Right atrium auricular region (tissue), 2 donors: ENCODE results near the gene FANCL. TPM values are rescaled to one million over a fixed set of nuclear protein-coding genes. Genes with fewer than 3 reads are reported as not detected.
"Not testable (repeated sequence)": the region's sequence is repeated elsewhere in the genome, so short reads cannot be mapped to it uniquely, and the experiment has no call there.

ENCODE experiments used
- DNase-seq: peaks from one replicate; pipeline ENCODE4 v3.0.0-alpha.2; 2019; ENCODE audit warnings: low spot score
- H3K27ac ChIP-seq, 2 donors: fragments of 200-600 bp; sonication (generic); 1 replicate in 1 of 2; 2 replicates in 1 of 2; pipeline ENCODE4 v1.5.1; 2016 to 2019
- H3K27me3 ChIP-seq, 2 donors: fragments of 200-600 bp; sonication (generic); one replicate each; pipeline versions ENCODE4 v1.5.1 to v1.6.0; 2017 to 2019
- H3K36me3 ChIP-seq: fragments of 200-600 bp; sonication (generic); one replicate; pipeline ENCODE4 v1.5.1; 2016
- H3K4me1 ChIP-seq, 2 donors: fragments of 200-600 bp; sonication (generic); one replicate each; pipeline versions ENCODE4 v1.5.1 to v1.6.0; 2017 to 2019
- H3K4me3 ChIP-seq, 2 donors: fragments of 200-600 bp; sonication (generic); 1 replicate in 1 of 2; 2 replicates in 1 of 2; pipeline ENCODE4 v1.5.1; 2017 to 2019; ENCODE audit warnings: mild to moderate bottlenecking in 1 of 2, moderate library complexity in 1 of 2
- H3K9me3 ChIP-seq, 2 donors: fragments of 200-600 bp; sonication (generic); one replicate each; pipeline ENCODE4 v1.5.1; 2019
- total RNA-seq, 2 donors: library from RNA; depleted of rRNA; stranded (reverse); fragments of >200 nt; gene quantifications; one replicate each; pipeline ENCODE4 v1.1.0, GENCODE V29; 2016
- TF ChIP-seq, protein P1 (sequence below), 2 donors: fragments of 200-600 bp; sonication (generic); IDR thresholded peaks; one replicate each; pipeline ENCODE4 v1.5.1; 2019; ENCODE audit warnings: antibody characterized with exemption in 2 of 2

Gene FANCL
- total RNA-seq, 2 donors from 2014 or later: 10.4 to 12.5 TPM

- Histone ChIP-seq H3K36me3 (no peaks in the 10 kb centered on the region), H3K4me3 (no peak overlapping the region), H3K27me3 (no peaks in the 10 kb centered on the region), H3K4me1 (no peaks in the 10 kb centered on the region), H3K27ac (no peak overlapping the region), H3K9me3 (no peaks in the 10 kb centered on the region)
- TF ChIP-seq, protein P1, sequence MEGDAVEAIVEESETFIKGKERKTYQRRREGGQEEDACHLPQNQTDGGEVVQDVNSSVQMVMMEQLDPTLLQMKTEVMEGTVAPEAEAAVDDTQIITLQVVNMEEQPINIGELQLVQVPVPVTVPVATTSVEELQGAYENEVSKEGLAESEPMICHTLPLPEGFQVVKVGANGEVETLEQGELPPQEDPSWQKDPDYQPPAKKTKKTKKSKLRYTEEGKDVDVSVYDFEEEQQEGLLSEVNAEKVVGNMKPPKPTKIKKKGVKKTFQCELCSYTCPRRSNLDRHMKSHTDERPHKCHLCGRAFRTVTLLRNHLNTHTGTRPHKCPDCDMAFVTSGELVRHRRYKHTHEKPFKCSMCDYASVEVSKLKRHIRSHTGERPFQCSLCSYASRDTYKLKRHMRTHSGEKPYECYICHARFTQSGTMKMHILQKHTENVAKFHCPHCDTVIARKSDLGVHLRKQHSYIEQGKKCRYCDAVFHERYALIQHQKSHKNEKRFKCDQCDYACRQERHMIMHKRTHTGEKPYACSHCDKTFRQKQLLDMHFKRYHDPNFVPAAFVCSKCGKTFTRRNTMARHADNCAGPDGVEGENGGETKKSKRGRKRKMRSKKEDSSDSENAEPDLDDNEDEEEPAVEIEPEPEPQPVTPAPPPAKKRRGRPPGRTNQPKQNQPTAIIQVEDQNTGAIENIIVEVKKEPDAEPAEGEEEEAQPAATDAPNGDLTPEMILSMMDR (IDR thresholded peaks at IDR 0.05): no peak
- DNase-seq: no peak
Observed at GRCh38 chr2:58122040-58122439, 119.1 kb downstream of the FANCL start.

DNA sequence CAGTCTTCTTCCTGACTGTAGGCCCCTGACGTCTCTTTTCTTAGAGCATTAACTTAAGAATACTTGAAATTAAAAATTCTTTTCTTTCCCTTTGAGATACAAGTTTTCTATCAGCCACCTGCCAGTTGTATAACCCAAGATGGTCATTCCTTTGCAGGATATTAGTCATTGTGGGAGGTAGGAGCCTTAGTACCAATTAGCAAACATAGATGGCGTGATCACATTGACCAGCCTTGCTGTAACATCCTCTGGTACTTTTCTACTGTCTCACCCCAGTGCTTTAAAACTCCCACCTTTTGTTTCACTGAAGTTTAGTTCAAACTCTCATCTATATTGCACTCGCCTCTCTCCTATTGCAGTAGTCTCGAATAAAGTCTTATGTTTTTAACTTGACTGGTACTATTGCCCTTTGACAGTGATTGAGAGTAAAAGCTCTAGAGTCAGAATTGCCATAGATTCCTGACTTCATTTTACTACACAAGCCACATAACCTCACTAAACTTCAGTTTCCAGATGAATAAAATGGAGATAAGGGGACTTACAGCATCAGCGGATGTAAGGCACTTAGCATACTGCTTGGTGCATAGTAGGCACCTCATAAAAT is 120.4 kb downstream of the FANCL start:
- TF ChIP-seq, protein P1 (IDR thresholded peaks at IDR 0.05): no peak
- Histone ChIP-seq H3K36me3 (no peaks in the 10 kb centered on the region), H3K27ac (no peak overlapping the region), H3K9me3 (no peaks in the 10 kb centered on the region), H3K27me3 (no peaks in the 10 kb centered on the region), H3K4me3 (no peak overlapping the region), H3K4me1 (no peaks in the 10 kb centered on the region)
- DNase-seq: no peak

GRCh38 chr2:58113563-58113962 is 127.6 kb downstream of the FANCL start:
- H3K27me3 ChIP-seq, H3K4me3 ChIP-seq, H3K9me3 ChIP-seq, H3K4me1 ChIP-seq, H3K36me3 ChIP-seq, DNase-seq, H3K27ac ChIP-seq: not testable (repeated sequence)

DNA sequence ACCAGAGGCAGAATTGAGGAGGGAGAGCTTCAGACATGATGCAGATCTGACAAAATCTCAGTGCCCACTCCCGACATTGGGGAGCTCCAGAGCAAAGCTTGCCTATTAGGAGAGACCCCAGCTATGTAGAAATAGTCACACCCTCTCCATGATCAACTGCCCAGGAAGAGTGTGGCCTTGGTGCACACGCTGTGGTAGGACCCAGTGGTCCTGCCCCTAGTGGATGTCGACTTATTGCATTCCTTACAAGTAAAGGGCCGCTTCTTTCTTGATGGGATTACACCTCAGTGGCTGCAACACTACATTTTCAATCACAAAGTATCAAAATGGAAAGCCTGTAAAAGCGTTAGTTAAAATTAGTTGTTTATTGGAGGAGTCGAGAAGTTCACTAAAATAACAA is 130.4 kb downstream of the FANCL start:
- no peak for DNase-seq
- Histone ChIP-seq H3K36me3 (no peaks in the 10 kb centered on the region), H3K9me3 (no peaks in the 10 kb centered on the region), H3K4me1 (no peaks in the 10 kb centered on the region), H3K27ac (no peak overlapping the region), H3K4me3 (no peak overlapping the region), H3K27me3 (no peaks in the 10 kb centered on the region)
- TF ChIP-seq, protein P1 (IDR thresholded peaks at IDR 0.05): no peak

GRCh38 chr2:58109481-58109880 is 131.6 kb downstream of the FANCL start:
- no peaks in the 10 kb centered on the region for H3K36me3 ChIP-seq
- DNase-seq: no peak

More at GRCh38 chr2:58109481-58109880, 131.6 kb downstream of the FANCL start:
- TF ChIP-seq, protein P1 (IDR thresholded peaks at IDR 0.05): no peak
- Histone ChIP-seq H3K9me3 (no peaks in the 10 kb centered on the region), H3K4me1 (no peaks in the 10 kb centered on the region), H3K4me3 (no peak overlapping the region), H3K27ac (no peak overlapping the region), H3K27me3 (no peaks in the 10 kb centered on the region)

Other genes starting within 250 kb of the FANCL start
- 10 to 100 TPM; 14.6 to 15.4 TPM for gene VRK2, start 194.5 kb downstream of the FANCL start, total RNA-seq